GM12875 (cell line): ENCODE data around the gene ZDHHC22.

ENCODE experiments used
- H3K4me3 ChIP-seq: one replicate; pipeline ENCODE4 v1.5.1; 2011; ENCODE audit warnings: low read depth, low read length, control low read depth
- TF ChIP-seq, protein P1 (sequence below): IDR thresholded peaks from 2 replicates; pipeline ENCODE4 v1.5.1; 2011; ENCODE audit warnings: low read depth, mild to moderate bottlenecking, control low read depth, inconsistent platforms, low read length, moderate library complexity, borderline replicate concordance; ENCODE audit not compliant: insufficient read depth

Gene ZDHHC22

DNA sequence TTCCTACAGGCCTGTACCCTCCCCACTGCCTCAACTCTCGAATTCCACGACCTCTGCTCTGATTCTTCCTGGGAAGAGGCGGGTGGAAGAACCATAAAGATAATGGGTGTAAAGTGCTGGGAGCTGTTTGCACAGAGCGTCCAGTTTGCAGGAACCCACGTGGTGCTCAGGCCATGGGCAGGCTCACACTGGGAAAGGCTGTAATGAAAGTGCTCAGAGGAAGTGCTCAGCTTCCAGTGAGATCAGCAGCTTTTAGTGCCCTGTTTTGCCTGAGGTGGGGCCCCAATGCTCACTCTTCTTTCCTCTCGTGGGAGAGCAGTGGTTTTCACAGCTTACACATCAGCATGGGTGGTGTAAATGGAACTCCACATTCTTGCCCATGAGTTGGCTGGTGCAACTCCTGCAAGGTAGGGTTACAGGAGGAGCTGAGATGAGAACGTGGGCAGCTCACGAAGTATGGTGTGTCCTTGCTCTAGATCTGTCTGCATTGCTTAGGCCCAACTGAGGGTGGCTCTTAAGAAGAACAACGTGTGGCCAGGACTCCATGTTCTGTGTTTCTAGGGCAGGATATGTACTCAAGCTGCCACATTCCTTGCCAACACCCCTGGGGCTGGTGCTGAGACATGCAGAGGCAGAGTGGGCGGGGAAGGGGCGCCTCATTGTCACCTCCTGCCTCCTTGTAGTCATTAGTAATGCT lies 43.0 kb upstream of the ZDHHC22 start:
- TF ChIP-seq, protein P1, sequence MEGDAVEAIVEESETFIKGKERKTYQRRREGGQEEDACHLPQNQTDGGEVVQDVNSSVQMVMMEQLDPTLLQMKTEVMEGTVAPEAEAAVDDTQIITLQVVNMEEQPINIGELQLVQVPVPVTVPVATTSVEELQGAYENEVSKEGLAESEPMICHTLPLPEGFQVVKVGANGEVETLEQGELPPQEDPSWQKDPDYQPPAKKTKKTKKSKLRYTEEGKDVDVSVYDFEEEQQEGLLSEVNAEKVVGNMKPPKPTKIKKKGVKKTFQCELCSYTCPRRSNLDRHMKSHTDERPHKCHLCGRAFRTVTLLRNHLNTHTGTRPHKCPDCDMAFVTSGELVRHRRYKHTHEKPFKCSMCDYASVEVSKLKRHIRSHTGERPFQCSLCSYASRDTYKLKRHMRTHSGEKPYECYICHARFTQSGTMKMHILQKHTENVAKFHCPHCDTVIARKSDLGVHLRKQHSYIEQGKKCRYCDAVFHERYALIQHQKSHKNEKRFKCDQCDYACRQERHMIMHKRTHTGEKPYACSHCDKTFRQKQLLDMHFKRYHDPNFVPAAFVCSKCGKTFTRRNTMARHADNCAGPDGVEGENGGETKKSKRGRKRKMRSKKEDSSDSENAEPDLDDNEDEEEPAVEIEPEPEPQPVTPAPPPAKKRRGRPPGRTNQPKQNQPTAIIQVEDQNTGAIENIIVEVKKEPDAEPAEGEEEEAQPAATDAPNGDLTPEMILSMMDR, result no peak
- no peak overlapping the region for H3K4me3 ChIP-seq

DNA sequence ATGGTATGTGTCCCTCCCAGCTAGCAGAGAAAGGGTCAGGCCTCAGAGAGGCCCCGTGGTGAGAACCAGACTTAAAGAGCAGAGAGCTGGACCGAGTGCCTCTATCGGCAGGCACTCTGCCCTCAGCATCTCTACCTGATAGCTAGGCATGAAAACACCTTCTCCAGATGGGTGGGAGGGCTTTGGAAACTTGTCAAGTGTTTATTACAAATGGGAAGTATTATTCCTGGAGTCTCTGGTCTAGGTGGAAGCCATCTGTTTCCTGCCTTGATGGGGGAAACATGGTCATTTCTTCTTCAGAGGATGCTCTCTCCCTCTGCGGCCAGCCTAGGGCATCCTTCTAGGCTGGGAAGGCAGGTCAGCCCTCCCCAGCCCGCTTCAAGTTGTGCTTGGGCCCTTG lies 42.3 kb upstream of the ZDHHC22 start:
- TF ChIP-seq, protein P1, result no peak
- no peak overlapping the region for H3K4me3 ChIP-seq

DNA sequence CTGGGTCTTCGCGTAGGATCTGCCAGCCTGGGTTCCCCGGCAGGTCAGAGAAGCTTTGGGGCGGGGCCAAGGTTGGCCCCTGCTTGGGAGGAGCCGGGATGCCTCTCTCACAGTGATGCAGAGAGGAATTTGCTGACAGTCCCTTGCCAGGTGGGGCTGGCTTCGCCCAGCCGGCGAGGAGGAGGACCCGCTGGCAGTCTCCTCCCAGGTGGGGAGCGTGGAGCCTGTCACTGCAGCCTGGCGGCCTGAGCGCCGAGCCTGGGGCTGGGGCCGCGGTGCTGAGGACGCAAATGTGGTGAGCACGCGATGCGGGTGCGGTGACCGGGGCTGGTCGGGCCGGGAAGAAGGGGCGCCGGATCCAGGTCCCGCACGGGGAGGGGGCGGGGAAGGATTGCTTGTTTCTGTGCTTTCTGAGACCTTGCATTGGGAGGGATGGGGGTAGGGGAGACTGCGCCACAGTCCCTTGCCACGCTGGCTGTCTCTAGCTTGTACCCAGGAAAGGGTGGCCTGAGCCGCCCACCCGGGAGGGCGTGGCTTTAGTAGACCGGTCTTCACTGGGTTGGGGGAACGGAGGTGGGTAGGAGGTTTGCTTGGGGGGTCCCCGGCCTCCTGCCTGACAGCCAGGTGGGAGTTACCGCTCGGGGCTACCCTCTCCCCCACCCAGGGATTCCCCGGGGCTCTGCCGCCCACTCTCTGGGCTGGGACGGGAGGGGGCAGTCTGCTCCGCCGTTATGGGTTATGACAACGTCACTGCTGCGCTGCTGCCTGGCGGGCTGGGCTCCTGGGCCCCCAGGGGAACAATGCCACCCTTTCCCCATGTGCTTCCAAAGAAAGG lies 40.2 kb upstream of the ZDHHC22 start, which contains the start of gene TMEM63C:
TSS of gene TMEM63C (plus strand) at position 196 of the 835 bp plus-strand sequence. CDS start 37,016 bp downstream, outside the sequence.
- no peak within 1 kb of the TSS for H3K4me3 ChIP-seq
- TF ChIP-seq, protein P1, result no peak

DNA sequence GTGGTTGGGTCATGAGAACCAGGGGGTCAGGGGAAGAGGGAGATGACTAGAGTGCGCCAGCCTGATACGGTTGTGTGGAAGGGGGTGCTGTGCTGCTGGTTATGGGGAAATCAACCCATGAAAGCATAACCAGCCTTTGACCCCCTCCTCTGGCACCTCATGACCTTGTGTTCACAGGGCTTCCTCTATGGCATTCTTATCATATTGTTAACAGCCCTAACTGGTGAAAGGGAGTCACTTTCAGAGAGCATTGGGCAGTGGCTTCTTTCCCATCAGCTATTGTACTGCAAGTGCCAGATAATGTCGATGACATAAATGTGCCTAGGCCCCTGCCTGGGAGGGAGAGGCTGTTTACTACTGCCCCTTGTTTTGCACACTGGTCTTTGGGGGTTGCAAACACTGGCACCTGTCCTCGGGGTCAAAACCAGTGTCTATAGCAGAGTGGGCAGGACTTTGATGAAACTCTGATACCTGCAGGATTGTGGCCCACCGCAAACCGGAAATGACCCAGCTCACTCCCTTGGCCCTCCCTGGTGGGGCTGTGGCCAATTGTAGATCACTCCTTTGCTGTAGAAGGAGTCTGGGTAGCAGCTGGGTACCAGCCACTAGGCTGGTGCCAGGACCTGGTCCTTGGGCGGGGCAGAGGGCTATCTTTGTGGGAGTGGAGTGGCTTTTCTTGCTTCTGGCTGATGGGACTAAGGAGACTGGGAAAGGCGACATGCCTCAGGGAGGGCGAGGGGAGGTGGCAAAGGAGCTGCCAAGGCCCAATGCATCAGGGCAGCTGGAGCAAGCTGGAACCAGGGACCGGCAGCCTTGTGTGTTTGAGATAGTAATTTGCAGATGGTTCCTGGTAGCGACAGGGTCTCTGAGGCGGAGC lies 39.4 kb upstream of the ZDHHC22 start:
- no peak overlapping the region for H3K4me3 ChIP-seq
- TF ChIP-seq, protein P1, result no peak

DNA sequence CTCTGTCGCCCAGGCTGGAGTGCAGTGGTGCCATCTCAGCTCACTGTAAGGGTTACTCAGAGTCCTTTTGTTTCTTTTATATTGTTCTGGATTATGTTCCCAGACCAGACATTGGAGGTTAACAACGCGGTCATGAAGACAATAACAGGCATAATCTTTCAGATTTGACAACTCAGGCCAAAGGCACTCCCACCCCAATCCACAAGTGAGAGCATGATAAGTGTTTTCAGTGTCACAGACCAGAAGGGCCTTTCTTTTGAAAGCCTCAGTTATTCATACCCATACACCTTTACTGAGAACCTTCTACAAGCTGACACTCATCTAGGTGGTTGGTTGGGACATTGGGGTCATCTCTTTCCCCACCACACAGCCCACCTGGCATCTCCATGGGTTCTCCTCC lies 37.1 kb upstream of the ZDHHC22 start:
- TF ChIP-seq, protein P1, result no peak
- H3K4me3 ChIP-seq, result no peak overlapping the region

GRCh38 chr14:77177702-77178101 lies 36.1 kb upstream of the ZDHHC22 start:
- no peak overlapping the region for H3K4me3 ChIP-seq
- TF ChIP-seq, protein P1, result no peak
